Panc1 (cell line): ENCODE data around the gene METTL2B. TPM values are rescaled to one million over a fixed set of nuclear protein-coding genes. Genes with fewer than 3 reads are reported as not detected.
A peak's percentile ranks its signal among the peaks of the same experiment; 100 is the strongest.

ENCODE experiments used
- ATAC-seq: fragments of 200-7000 bp; cut with Tn5 transposase; 2 replicates; pipeline ENCODE4 v1.9.1; 2020; ENCODE audit warnings: mild to moderate bottlenecking, moderate library complexity
- BruUV-seq: library from RNA; stranded (reverse); fragments of 400-500 nt; replicated peaks from 2 replicates; lab custom pipeline; 2021; lab: Mats Ljungman, UMichigan
- CTCF ChIA-PET: fragments of 300-600 bp; sonication (Branson Sonifier 250); formaldehyde crosslinking; loops from one replicate; lab custom pipeline; 2022; ENCODE audit warnings: antibody characterized with exemption; lab: Charles Lee
- POLR2A ChIA-PET: fragments of 300-600 bp; sonication (Branson Sonifier 250); formaldehyde crosslinking; loops from one replicate; lab custom pipeline; 2022; ENCODE audit warnings: antibody characterized with exemption; lab: Charles Lee
- DNase-seq: peaks from one replicate; pipeline ENCODE4 v3.0.0-alpha.2; 2010; ENCODE audit warnings: low read depth, low spot score
- H3K27ac ChIP-seq: 2 replicates; pipeline ENCODE4 v1.5.1; 2011; ENCODE audit warnings: mild to moderate bottlenecking, low read length, inconsistent platforms
- H3K27me3 ChIP-seq: fragments of 200-500 bp; sonication (Bioruptor generic); 2 replicates; pipeline ENCODE4 v1.6.0; 2014; ENCODE audit warnings: low read length, inconsistent platforms; ENCODE audit not compliant: control insufficient read depth, insufficient read depth
- H3K36me3 ChIP-seq: fragments of 200-500 bp; sonication (Bioruptor generic); 2 replicates; pipeline ENCODE4 v1.5.1; 2014; ENCODE audit warnings: inconsistent platforms, mild to moderate bottlenecking, low read length, moderate library complexity; ENCODE audit not compliant: control insufficient read depth, insufficient read depth
- H3K4me1 ChIP-seq: 2 replicates; pipeline ENCODE4 v1.5.1; 2011; ENCODE audit warnings: inconsistent platforms, mild to moderate bottlenecking, low read length, moderate library complexity; ENCODE audit not compliant: control insufficient read depth, insufficient read depth
- H3K4me3 ChIP-seq, 2 experiments: 2 replicates each; pipeline ENCODE4 v1.5.1; 2011 to 2012; ENCODE audit warnings: low read depth in 2 of 2, low read length in 2 of 2, mild to moderate bottlenecking in 2 of 2, inconsistent platforms in 1 of 2, moderate library complexity in 1 of 2
- H3K9me3 ChIP-seq: fragments of 200-500 bp; sonication (Bioruptor generic); 2 replicates; pipeline ENCODE4 v1.5.1; 2014; ENCODE audit warnings: low read depth, mild to moderate bottlenecking, inconsistent platforms, low read length, moderate library complexity; ENCODE audit not compliant: control insufficient read depth, insufficient read depth
- POLR2AphosphoS5 ChIP-seq: IDR thresholded peaks from 2 replicates; pipeline ENCODE4 v1.6.1; 2012; ENCODE audit warnings: mild to moderate bottlenecking, low read depth, low read length, moderate library complexity
- SIN3A ChIP-seq: IDR thresholded peaks from 2 replicates; pipeline ENCODE4 v1.6.1; 2012; ENCODE audit warnings: low read depth, mild to moderate bottlenecking, low read length, moderate library complexity, borderline replicate concordance; ENCODE audit not compliant: insufficient read depth
- TCF7L2 ChIP-seq: IDR thresholded peaks from 2 replicates; pipeline ENCODE4 v1.6.1; 2011; ENCODE audit warnings: mild to moderate bottlenecking, low read depth, low read length, inconsistent platforms
- in situ Hi-C: cut with HindIII; loops from 2 replicates; pipeline ENCODE4 v1.10.0; 2016; ENCODE audit warnings: low sequenced_read_pairs, low pct_unique_long_range_greater_than_20kb
- intact Hi-C: fragments of 100-400 bp; cut with micrococcal nuclease; formaldehyde crosslinking; loops from one replicate; pipeline ENCODE4 v1.10.0; 2022; ENCODE audit not compliant: unreplicated experiment
- total RNA-seq: library from RNA; stranded (reverse); gene quantifications from one replicate; pipeline ENCODE4 v1.2.1, GENCODE V29; 2021; ENCODE audit not compliant: unreplicated experiment
- TF ChIP-seq, protein P1 (sequence below): fragments of 450-650 bp; IDR thresholded peaks from 2 replicates; pipeline ENCODE4 v1.5.1; 2017; ENCODE audit warnings: mild to moderate bottlenecking
- TF ChIP-seq, protein P2 (sequence below), 2 experiments: IDR thresholded peaks; 2 replicates each; pipeline ENCODE4 v1.6.1; 2011 to 2012; ENCODE audit warnings: low read depth in 2 of 2, control low read depth in 1 of 2, low read length in 1 of 2, mild to moderate bottlenecking in 1 of 2, moderate library complexity in 1 of 2; ENCODE audit not compliant: insufficient read depth in 1 of 2

METTL2B gene
- total RNA-seq, 1 experiment from 2014 or later = 43.6 TPM

DNA sequence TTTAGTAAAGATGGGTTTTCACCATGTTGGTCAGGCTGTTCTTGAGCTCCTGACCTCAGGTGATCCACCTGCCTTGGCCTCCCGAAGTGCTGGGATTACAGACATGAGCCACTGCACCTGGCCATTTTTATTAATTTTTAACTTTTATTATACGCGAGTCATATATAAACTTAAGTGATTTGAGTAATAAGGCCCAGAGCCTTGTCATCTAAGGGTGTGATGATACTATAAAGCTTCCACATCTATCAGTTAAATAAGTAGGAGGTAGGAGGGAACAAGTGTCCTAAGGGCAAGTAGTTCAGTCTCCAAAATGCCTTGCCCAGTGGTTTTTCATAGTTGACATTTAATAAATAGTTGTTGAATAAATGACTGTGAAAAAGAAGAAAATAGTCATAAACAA is 34.2 kb upstream of the METTL2B start:
- TF ChIP-seq, protein P1, sequence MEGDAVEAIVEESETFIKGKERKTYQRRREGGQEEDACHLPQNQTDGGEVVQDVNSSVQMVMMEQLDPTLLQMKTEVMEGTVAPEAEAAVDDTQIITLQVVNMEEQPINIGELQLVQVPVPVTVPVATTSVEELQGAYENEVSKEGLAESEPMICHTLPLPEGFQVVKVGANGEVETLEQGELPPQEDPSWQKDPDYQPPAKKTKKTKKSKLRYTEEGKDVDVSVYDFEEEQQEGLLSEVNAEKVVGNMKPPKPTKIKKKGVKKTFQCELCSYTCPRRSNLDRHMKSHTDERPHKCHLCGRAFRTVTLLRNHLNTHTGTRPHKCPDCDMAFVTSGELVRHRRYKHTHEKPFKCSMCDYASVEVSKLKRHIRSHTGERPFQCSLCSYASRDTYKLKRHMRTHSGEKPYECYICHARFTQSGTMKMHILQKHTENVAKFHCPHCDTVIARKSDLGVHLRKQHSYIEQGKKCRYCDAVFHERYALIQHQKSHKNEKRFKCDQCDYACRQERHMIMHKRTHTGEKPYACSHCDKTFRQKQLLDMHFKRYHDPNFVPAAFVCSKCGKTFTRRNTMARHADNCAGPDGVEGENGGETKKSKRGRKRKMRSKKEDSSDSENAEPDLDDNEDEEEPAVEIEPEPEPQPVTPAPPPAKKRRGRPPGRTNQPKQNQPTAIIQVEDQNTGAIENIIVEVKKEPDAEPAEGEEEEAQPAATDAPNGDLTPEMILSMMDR = no peak
- TF ChIP-seq, protein P2, sequence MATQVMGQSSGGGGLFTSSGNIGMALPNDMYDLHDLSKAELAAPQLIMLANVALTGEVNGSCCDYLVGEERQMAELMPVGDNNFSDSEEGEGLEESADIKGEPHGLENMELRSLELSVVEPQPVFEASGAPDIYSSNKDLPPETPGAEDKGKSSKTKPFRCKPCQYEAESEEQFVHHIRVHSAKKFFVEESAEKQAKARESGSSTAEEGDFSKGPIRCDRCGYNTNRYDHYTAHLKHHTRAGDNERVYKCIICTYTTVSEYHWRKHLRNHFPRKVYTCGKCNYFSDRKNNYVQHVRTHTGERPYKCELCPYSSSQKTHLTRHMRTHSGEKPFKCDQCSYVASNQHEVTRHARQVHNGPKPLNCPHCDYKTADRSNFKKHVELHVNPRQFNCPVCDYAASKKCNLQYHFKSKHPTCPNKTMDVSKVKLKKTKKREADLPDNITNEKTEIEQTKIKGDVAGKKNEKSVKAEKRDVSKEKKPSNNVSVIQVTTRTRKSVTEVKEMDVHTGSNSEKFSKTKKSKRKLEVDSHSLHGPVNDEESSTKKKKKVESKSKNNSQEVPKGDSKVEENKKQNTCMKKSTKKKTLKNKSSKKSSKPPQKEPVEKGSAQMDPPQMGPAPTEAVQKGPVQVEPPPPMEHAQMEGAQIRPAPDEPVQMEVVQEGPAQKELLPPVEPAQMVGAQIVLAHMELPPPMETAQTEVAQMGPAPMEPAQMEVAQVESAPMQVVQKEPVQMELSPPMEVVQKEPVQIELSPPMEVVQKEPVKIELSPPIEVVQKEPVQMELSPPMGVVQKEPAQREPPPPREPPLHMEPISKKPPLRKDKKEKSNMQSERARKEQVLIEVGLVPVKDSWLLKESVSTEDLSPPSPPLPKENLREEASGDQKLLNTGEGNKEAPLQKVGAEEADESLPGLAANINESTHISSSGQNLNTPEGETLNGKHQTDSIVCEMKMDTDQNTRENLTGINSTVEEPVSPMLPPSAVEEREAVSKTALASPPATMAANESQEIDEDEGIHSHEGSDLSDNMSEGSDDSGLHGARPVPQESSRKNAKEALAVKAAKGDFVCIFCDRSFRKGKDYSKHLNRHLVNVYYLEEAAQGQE (IDR thresholded peaks at IDR 0.05; ENCODE audit: insufficient read depth in 1 of 2, low read depth in 2 of 2, low read length in 1 of 2) = no peak
- TF ChIP-seq TCF7L2 = no peak
- TF ChIP-seq POLR2AphosphoS5 = no peak
- no peak for TF ChIP-seq SIN3A
- ChIA-PET POLR2A (no interaction called here), CTCF (interaction anchor here (1.3 kb wide), 1 partner anchor 17 kb away, joined by 3 read pairs; no protein-coding TSS in a partner anchor)
- Histone ChIP-seq H3K36me3 (no peaks in the 10 kb centered on the region), H3K27ac (peak overlapping the region; percentile 41; the same call in 1 of the 2 replicates), H3K9me3 (no peaks in the 10 kb centered on the region), H3K4me3 (no peak overlapping the region), H3K27me3 (no peaks in the 10 kb centered on the region), H3K4me1 (peaks cover 28% of the 10 kb centered on the region)
- intact Hi-C loops = no loop called here
- ATAC-seq (no peak), DNase-seq (no peak)
- BruUV-seq = no TSS peak
- in situ Hi-C loops = no loop called here

DNA sequence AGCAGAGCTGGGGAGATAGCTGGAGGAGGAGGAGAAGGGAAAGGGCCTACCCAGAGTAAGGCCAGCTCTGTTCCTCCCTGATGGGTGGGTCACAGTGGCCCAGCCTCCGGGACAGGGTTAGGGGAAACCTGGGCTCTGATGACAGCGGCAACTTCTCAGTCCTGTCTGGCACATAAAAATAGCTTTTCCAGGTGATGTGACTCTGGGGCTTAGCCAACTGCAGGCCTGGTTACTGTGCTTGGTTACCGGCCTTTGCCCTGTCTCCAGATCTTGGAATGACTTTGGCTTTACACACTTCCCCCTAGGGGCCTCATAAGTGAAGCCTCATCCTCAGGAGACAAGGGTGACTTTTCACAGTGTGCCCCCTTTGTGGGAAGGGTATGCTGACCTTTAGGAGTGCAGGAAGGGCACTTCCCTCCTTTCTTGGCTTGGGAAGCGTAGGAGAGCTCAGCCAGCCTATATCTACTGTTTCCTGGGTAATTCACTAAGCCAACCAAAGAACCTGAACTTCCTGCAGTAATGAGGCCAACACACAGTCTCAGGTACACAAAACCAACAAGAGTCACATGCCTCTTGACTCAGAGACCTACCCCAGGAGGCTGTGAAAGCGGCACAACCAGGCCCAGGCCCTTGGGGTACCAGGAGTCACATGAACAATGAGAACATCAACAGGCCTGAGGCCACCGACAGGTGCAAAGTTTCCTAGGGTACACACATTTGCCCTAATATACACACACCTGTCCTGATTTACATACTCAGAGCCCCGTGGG is 32.5 kb upstream of the METTL2B start:
- Histone ChIP-seq H3K4me1 (peaks cover 28% of the 10 kb centered on the region), H3K4me3 (no peak overlapping the region), H3K36me3 (no peaks in the 10 kb centered on the region), H3K27ac (peak overlapping the region; percentile 62), H3K27me3 (no peaks in the 10 kb centered on the region), H3K9me3 (no peaks in the 10 kb centered on the region)
- ATAC-seq (peak; percentile 36; the same call in 1 of the 2 replicates), DNase-seq (no peak)
- in situ Hi-C loops (no loop called here), intact Hi-C loops (no loop called here)
- POLR2A ChIA-PET = interaction anchor here (1.0 kb wide), 1 partner anchor 9 kb away, joined by 5 read pairs; no protein-coding TSS in a partner anchor
- no TSS peak for BruUV-seq
- CTCF ChIA-PET = no interaction called here
- no peak for TF ChIP-seq TCF7L2
- TF ChIP-seq, protein P1 = no peak
- TF ChIP-seq, protein P2 (IDR thresholded peaks at IDR 0.05; ENCODE audit: insufficient read depth in 1 of 2, low read depth in 2 of 2, low read length in 1 of 2) = no peak
